ENCODE measurements around the gene SNX5. TPM values are rescaled to one million over a fixed set of nuclear protein-coding genes. Genes with fewer than 3 reads are reported as not detected.

Gene SNX5
- total and polyA plus RNA-seq, 2 experiments from 2014 or later: 105 to 144 TPM

DNA sequence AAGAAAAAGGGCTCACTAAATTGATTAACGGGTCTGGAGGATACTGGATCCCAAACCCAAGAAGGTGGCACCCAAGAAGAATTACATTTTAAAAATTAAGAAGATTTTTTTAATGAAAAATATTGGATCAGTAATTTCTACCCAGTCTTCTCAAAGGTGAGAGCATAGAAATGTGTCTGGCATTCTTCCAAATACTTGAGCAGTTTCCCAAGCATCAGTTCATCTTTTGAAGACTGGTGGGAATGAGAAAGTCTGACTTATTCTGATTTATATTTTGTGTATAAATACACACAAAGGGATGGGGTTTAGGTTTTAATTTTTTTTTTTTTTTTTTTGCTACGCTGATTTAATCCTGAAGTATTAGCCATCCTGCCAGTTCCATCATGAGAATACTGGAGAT lies 3.5 kb upstream of the SNX5 start:
- H3K4me3 ChIP-seq: peak overlapping the region; percentile 95
- TF ChIP-seq CTCF (IDR thresholded peaks at IDR 0.05; ENCODE audit: low read depth, low read length): no peak
- DNase-seq (ENCODE audit: low read depth in 1 of 2, low spot score in 1 of 2): peak in 1 of 2 donors; percentile 40
- no peaks in the 10 kb centered on the region for H3K27me3 ChIP-seq
- H3K27ac ChIP-seq: peak overlapping the region; percentile 99
- no peaks in the 10 kb centered on the region for H3K9me3 ChIP-seq (ENCODE audit: low read depth)
- H3K4me1 ChIP-seq (ENCODE audit: low read depth): peaks cover 26% of the 10 kb centered on the region
- H3K36me3 ChIP-seq: peaks cover 3% of the 10 kb centered on the region

DNA sequence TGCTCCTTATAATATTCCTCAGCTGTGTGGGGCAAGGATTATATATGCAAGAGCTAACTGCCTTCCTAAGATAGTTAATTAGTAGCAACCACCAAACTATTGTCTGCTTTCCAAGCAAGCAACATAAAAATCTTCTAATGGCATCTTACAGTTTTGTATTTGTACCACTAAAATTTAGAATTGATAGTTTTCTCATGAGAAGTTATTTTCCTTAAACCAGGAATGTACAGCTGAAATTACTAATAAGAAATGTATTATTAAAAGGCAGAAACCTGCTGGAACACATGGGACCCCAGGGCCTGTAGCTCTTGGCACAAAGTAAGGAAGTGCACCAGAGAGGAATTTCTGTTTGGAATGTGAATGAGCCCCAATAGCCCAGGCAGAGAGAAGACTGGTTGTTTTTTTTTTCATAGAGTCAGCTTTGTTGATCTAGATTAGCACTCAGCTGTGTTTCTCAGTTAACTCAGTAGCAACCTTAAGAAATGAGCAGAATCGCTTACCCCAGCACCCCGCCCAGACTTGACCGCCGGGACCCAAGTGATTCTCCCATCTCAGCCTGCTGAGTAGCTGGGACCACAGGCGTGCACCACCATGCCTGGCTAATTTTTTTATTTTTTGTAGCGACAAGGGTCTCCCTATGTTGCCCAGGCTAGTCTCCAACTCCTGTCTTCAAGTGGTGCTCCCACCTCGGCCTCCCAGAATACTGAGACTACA lies 2.9 kb upstream of the SNX5 start:
- Histone ChIP-seq H3K27me3 (no peaks in the 10 kb centered on the region), H3K4me3 (peak overlapping the region; percentile 95), H3K36me3 (peaks cover 3% of the 10 kb centered on the region), H3K9me3 (ENCODE audit: low read depth) (no peaks in the 10 kb centered on the region), H3K4me1 (ENCODE audit: low read depth) (peaks cover 30% of the 10 kb centered on the region), H3K27ac (peak overlapping the region; percentile 99)
- DNase-seq (ENCODE audit: low read depth in 1 of 2, low spot score in 1 of 2): peak; percentile 48 to 63
- TF ChIP-seq CTCF (IDR thresholded peaks at IDR 0.05; ENCODE audit: low read depth, low read length): no peak

DNA sequence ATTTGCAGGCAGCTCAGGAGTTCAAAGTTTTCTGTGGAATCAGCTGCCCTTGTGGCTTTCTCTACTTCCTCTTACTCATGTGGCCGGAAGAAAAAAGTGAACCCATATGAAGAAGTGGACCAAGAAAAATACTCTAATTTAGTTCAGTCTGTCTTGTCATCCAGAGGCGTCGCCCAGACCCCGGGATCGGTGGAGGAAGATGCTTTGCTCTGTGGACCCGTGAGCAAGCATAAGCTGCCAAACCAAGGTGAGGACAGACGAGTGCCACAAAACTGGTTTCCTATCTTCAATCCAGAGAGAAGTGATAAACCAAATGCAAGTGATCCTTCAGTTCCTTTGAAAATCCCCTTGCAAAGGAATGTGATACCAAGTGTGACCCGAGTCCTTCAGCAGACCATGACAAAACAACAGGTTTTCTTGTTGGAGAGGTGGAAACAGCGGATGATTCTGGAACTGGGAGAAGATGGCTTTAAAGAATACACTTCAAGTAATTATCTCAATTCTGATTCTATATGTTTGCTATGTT lies 1.4 kb upstream of the SNX5 start:
- peaks cover 45% of the 10 kb centered on the region for H3K4me1 ChIP-seq (ENCODE audit: low read depth)
- no peaks in the 10 kb centered on the region for H3K27me3 ChIP-seq

DNA sequence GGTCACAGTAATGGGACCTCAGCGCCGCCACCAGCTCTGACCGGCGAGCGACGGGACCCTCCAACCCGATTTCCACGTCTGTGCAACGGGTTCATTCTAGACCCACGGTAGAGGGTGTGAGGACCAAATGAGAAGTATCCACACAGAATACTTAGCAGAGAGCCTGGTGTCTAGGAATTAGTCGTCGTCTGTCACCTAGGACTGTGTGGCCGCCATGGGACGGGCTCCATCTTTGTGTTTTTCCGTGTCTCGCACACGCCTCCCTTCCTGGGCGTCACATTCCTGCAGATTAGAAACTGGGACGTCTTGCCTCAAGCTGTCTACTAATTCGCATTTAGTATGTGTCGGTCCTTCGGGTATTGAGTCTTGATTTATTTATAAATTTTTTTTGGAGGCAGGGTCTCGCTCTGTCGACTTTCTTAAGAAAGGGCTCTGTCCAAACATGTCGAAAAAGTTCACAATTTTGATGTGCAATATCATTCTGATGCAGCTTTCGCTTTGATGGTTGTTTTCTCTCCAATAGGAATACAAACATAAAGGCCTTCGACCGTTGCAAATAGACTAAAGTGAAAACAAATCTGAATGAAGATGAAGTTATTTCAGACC lies 787 bp upstream of the SNX5 start:
- H3K9me3 ChIP-seq (ENCODE audit: low read depth): no peaks in the 10 kb centered on the region
- no peaks in the 10 kb centered on the region for H3K27me3 ChIP-seq
- peaks cover 51% of the 10 kb centered on the region for H3K4me1 ChIP-seq (ENCODE audit: low read depth)
- peak overlapping the region; percentile 99 for H3K27ac ChIP-seq
- peak; percentile 50 for DNase-seq (ENCODE audit: low read depth in 1 of 2, low spot score in 1 of 2)
- TF ChIP-seq CTCF (IDR thresholded peaks at IDR 0.05; ENCODE audit: low read depth, low read length): no peak
- peak overlapping the region; percentile 95 for H3K4me3 ChIP-seq
- H3K36me3 ChIP-seq: no peaks in the 10 kb centered on the region

More for the DNA sequence above, 1.4 kb upstream of the SNX5 start:
- TF ChIP-seq CTCF (IDR thresholded peaks at IDR 0.05; ENCODE audit: low read depth, low read length): no peak
- Histone ChIP-seq H3K27ac (peak overlapping the region; percentile 99), H3K9me3 (ENCODE audit: low read depth) (no peaks in the 10 kb centered on the region), H3K4me3 (peak overlapping the region; percentile 95), H3K36me3 (no peaks in the 10 kb centered on the region)
- peak; percentile 37 to 53 for DNase-seq (ENCODE audit: low read depth in 1 of 2, low spot score in 1 of 2)

GRCh38 chr20:17967521-17968365 lies 851 bp downstream of the SNX5 start:
- Histone ChIP-seq H3K4me1 (ENCODE audit: low read depth) (peaks cover 47% of the 10 kb centered on the region), H3K27me3 (no peaks in the 10 kb centered on the region), H3K9me3 (ENCODE audit: low read depth) (no peaks in the 10 kb centered on the region), H3K4me3 (peak overlapping the region; percentile 95), H3K27ac (peak overlapping the region; percentile 99), H3K36me3 (no peaks in the 10 kb centered on the region)
- DNase-seq (ENCODE audit: low read depth in 1 of 2, low spot score in 1 of 2): peak; percentile 18 to 63
- no peak for TF ChIP-seq CTCF (IDR thresholded peaks at IDR 0.05; ENCODE audit: low read depth, low read length)
